GM23338 (cell line): Measurements from ENCODE around the gene PHYH. TPM values are rescaled to one million over a fixed set of nuclear protein-coding genes. Genes with fewer than 3 reads are reported as not detected.

ENCODE experiments used
- ATAC-seq: fragments of 200-7000 bp; cut with Tn5 transposase; 3 replicates; pipeline ENCODE4 v1.9.1; 2020
- DNase-seq: peaks from one replicate; pipeline ENCODE4 v3.0.0-alpha.2; 2015; ENCODE audit warnings: low spot score
- H2AFZ ChIP-seq: fragments of 200-600 bp; sonication (generic); 2 replicates; pipeline ENCODE4 v1.8.0; 2016; ENCODE audit warnings: antibody characterized with exemption, mild to moderate bottlenecking, moderate library complexity
- H3F3A ChIP-seq: fragments of 200-600 bp; sonication (generic); replicated peaks from 2 replicates; pipeline ENCODE4 v1.8.0; 2017; ENCODE audit warnings: antibody characterized with exemption, mixed run types, low read depth
- H3K27ac ChIP-seq: fragments of 200-600 bp; sonication (generic); 2 replicates; pipeline ENCODE4 v1.6.1; 2016; ENCODE audit warnings: low read depth
- H3K27me3 ChIP-seq: fragments of 200-600 bp; sonication (generic); 2 replicates; pipeline ENCODE4 v1.8.0; 2016; ENCODE audit warnings: mild to moderate bottlenecking, mixed run types, moderate library complexity; ENCODE audit not compliant: insufficient read depth
- H3K36me3 ChIP-seq: fragments of 200-600 bp; sonication (generic); 2 replicates; pipeline ENCODE4 v1.8.0; 2016; ENCODE audit warnings: mild to moderate bottlenecking; ENCODE audit not compliant: insufficient read depth
- H3K4me1 ChIP-seq: fragments of 200-600 bp; sonication (generic); 2 replicates; pipeline ENCODE4 v1.8.0; 2016; ENCODE audit warnings: mild to moderate bottlenecking, moderate library complexity; ENCODE audit not compliant: insufficient read depth
- H3K4me2 ChIP-seq: fragments of 200-600 bp; sonication (generic); 2 replicates; pipeline ENCODE4 v1.7.1; 2017; ENCODE audit warnings: mixed run types
- H3K4me3 ChIP-seq: fragments of 200-600 bp; sonication (generic); 2 replicates; pipeline ENCODE4 v1.6.1; 2016; ENCODE audit warnings: mixed run types
- H3K79me2 ChIP-seq: fragments of 200-600 bp; sonication (generic); replicated peaks from 2 replicates; pipeline ENCODE4 v1.8.0; 2017; ENCODE audit warnings: mild to moderate bottlenecking; ENCODE audit not compliant: insufficient read depth
- H3K9me2 ChIP-seq: fragments of 200-600 bp; sonication (generic); 2 replicates; pipeline ENCODE4 v1.8.0; 2017; ENCODE audit not compliant: insufficient read depth
- H4K20me1 ChIP-seq: fragments of 200-600 bp; sonication (generic); replicated peaks from 2 replicates; pipeline ENCODE4 v1.8.0; 2017; ENCODE audit warnings: mild to moderate bottlenecking; ENCODE audit not compliant: insufficient read depth
- H3K27ac Mint-ChIP-seq: 2 replicates; pipeline ENCODE4 v1.8.0; 2020; ENCODE audit warnings: inconsistent platforms, mild to moderate bottlenecking, moderate library complexity, mixed read lengths
- H3K27me3 Mint-ChIP-seq: 3 replicates; pipeline ENCODE4 v1.8.0; 2022; ENCODE audit warnings: low read depth, mild to moderate bottlenecking, moderate library complexity, mixed read lengths, inconsistent platforms; ENCODE audit not compliant: insufficient read depth, poor library complexity
- H3K36me3 Mint-ChIP-seq: 3 replicates; pipeline ENCODE4 v1.8.0; 2021; ENCODE audit warnings: low read depth, mild to moderate bottlenecking, inconsistent platforms, moderate library complexity, mixed read lengths
- H3K4me1 Mint-ChIP-seq: 3 replicates; pipeline ENCODE4 v1.8.0; 2020; ENCODE audit warnings: mild to moderate bottlenecking, inconsistent platforms, mixed read lengths
- H3K4me3 Mint-ChIP-seq: 3 replicates; pipeline ENCODE4 v1.8.0; 2021; ENCODE audit warnings: moderate library complexity, mild to moderate bottlenecking, inconsistent platforms, mixed read lengths
- H3K9me3 Mint-ChIP-seq: 3 replicates; pipeline ENCODE4 v1.8.0; 2020; ENCODE audit warnings: moderate library complexity, mild to moderate bottlenecking, inconsistent platforms, mixed read lengths
- CREB1 ChIP-seq: fragments of 250-450 bp; sonication (Bioruptor Pico); IDR thresholded peaks from 2 replicates; pipeline ENCODE4 v1.5.0; 2020; ENCODE audit warnings: low read depth, mild to moderate bottlenecking, moderate library complexity
- EZH2 ChIP-seq: fragments of 200-600 bp; sonication (generic); IDR thresholded peaks from one replicate; pipeline ENCODE4 v1.8.0; 2017; ENCODE audit warnings: antibody characterized with exemption, mild to moderate bottlenecking, low read depth; ENCODE audit not compliant: unreplicated experiment
- EZH2phosphoT487 ChIP-seq: fragments of 200-600 bp; sonication (generic); IDR thresholded peaks from one replicate; pipeline ENCODE4 v1.8.1; 2018; ENCODE audit warnings: antibody characterized with exemption; ENCODE audit not compliant: unreplicated experiment
- JUNB ChIP-seq: IDR thresholded peaks from one replicate; pipeline ENCODE4 v1.6.1; 2016; ENCODE audit warnings: antibody characterized with exemption; ENCODE audit not compliant: unreplicated experiment
- NANOG ChIP-seq: IDR thresholded peaks from 2 replicates; pipeline ENCODE4 v1.6.1; 2016; ENCODE audit warnings: antibody characterized with exemption, borderline replicate concordance
- POLR2AphosphoS5 ChIP-seq: IDR thresholded peaks from 2 replicates; pipeline ENCODE4 v1.6.1; 2016; ENCODE audit warnings: antibody characterized with exemption, low read depth
- STAT1 ChIP-seq: IDR thresholded peaks from one replicate; pipeline ENCODE4 v1.6.1; 2016; ENCODE audit warnings: antibody characterized with exemption; ENCODE audit not compliant: unreplicated experiment
- ZNF114 ChIP-seq: fragments of 250-450 bp; sonication (Bioruptor Pico); IDR thresholded peaks from 2 replicates; pipeline ENCODE4 v1.5.0; 2020; ENCODE audit warnings: mild to moderate bottlenecking, moderate library complexity
- ZNF331 ChIP-seq: fragments of 250-450 bp; sonication (Bioruptor Pico); IDR thresholded peaks from 2 replicates; pipeline ENCODE4 v1.5.0; 2020; ENCODE audit warnings: low read depth, mild to moderate bottlenecking, moderate library complexity
- polyA plus RNA-seq: library from polyadenylated mRNA; unstranded; fragments of >200 nt; fragmentation: Nextera tagmentation; extraction: Ambion mirVana; gene quantifications from 2 replicates; pipeline ENCODE4 v1.2.1, GENCODE V29; 2016
- total RNA-seq: library from RNA; depleted of rRNA; stranded (reverse); fragments of >200 nt; shearing (Covaris generic); gene quantifications from 2 replicates; pipeline ENCODE4 v1.2.3, GENCODE V29; 2014
- TF ChIP-seq, protein P1 (sequence below), 2 experiments: fragments of 200-600 bp in 1 of 2; sonication (generic) in 1 of 2; conservative IDR thresholded peaks; 2 replicates each; pipeline versions ENCODE4 v1.5.1 to v1.6.1; 2016 to 2017; ENCODE audit warnings: antibody characterized with exemption in 2 of 2, low read depth in 2 of 2, mild to moderate bottlenecking in 2 of 2, moderate library complexity in 1 of 2
- TF ChIP-seq, protein P2 (sequence below): IDR thresholded peaks from 2 replicates; pipeline ENCODE4 v1.6.1; 2016; ENCODE audit warnings: antibody characterized with exemption
- TF ChIP-seq, protein P3 (sequence below): IDR thresholded peaks from one replicate; pipeline ENCODE4 v1.6.1; 2018; ENCODE audit warnings: antibody characterized with exemption; ENCODE audit not compliant: unreplicated experiment
- TF ChIP-seq, protein P4 (sequence below): fragments of 250-450 bp; sonication (Bioruptor Pico); IDR thresholded peaks from 2 replicates; pipeline ENCODE4 v1.5.0; 2020; ENCODE audit warnings: mild to moderate bottlenecking, moderate library complexity

Gene PHYH
- total and polyA plus RNA-seq, 2 experiments from 2014 or later, result 10.9 to 29.8 TPM

DNA sequence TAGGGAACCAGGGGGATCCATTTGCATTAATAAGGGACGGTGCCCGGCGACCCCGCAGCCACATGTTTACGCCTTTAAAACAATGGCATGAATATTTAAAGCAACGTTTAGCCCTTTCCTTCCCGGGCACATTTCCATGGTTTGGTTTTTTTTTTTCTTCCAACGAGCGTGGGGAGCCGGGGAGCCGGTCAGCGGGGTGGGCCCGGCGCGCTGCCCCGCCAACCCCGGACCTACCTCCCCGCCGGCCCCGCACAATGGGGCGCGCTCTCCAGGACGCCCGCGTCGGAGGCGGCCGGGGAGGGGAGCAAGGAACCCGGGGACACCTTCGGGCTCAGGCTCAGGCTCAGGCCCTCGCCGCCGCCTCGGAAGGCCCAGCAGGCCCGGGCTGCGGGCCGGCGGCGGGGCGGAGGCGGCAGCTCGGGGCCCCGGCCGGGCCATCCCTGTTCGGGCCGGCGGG lies 47.2 kb upstream of the PHYH start:
- H2AFZ ChIP-seq, result no peak overlapping the region
- peak; percentile 55 for DNase-seq
- peak overlapping the region; percentile 97 for H3K27ac Mint-ChIP-seq
- H3K27ac ChIP-seq, result peak overlapping the region; percentile 89
- H3K36me3 Mint-ChIP-seq, result peaks cover 54% of the 10 kb centered on the region
- H4K20me1 ChIP-seq, result peaks cover 38% of the 10 kb centered on the region
- peaks cover 49% of the 10 kb centered on the region for H3K4me1 Mint-ChIP-seq
- H3K4me3 ChIP-seq, result peak overlapping the region; percentile 58
- no peaks in the 10 kb centered on the region; the same call in 1 of the 3 replicates for H3K9me3 Mint-ChIP-seq
- peak overlapping the region; percentile 89 for H3K4me3 Mint-ChIP-seq
- peaks cover 31% of the 10 kb centered on the region for H3K36me3 ChIP-seq
- H3K79me2 ChIP-seq, result peaks cover 51% of the 10 kb centered on the region
- peaks cover 38% of the 10 kb centered on the region for H3F3A ChIP-seq
- H3K4me2 ChIP-seq, result peak overlapping the region; percentile 76
- H3K27me3 Mint-ChIP-seq, result peaks cover 42% of the 10 kb centered on the region
- TF ChIP-seq NANOG (peak; percentile 59; the same call in 1 of the 2 replicates), CREB1 (CRISPR knock-in tag) (no peak), ZNF114 (CRISPR knock-in tag) (no peak), EZH2phosphoT487 (no peak), STAT1 (no peak), JUNB (no peak), POLR2AphosphoS5 (peak; percentile 63), EZH2 (no peak), ZNF331 (CRISPR knock-in tag) (no peak)
- TF ChIP-seq, protein P1, sequence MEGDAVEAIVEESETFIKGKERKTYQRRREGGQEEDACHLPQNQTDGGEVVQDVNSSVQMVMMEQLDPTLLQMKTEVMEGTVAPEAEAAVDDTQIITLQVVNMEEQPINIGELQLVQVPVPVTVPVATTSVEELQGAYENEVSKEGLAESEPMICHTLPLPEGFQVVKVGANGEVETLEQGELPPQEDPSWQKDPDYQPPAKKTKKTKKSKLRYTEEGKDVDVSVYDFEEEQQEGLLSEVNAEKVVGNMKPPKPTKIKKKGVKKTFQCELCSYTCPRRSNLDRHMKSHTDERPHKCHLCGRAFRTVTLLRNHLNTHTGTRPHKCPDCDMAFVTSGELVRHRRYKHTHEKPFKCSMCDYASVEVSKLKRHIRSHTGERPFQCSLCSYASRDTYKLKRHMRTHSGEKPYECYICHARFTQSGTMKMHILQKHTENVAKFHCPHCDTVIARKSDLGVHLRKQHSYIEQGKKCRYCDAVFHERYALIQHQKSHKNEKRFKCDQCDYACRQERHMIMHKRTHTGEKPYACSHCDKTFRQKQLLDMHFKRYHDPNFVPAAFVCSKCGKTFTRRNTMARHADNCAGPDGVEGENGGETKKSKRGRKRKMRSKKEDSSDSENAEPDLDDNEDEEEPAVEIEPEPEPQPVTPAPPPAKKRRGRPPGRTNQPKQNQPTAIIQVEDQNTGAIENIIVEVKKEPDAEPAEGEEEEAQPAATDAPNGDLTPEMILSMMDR (conservative IDR thresholded peaks at IDR 0.05; ENCODE audit: low read depth in 2 of 2), result no peak
- TF ChIP-seq, protein P2, sequence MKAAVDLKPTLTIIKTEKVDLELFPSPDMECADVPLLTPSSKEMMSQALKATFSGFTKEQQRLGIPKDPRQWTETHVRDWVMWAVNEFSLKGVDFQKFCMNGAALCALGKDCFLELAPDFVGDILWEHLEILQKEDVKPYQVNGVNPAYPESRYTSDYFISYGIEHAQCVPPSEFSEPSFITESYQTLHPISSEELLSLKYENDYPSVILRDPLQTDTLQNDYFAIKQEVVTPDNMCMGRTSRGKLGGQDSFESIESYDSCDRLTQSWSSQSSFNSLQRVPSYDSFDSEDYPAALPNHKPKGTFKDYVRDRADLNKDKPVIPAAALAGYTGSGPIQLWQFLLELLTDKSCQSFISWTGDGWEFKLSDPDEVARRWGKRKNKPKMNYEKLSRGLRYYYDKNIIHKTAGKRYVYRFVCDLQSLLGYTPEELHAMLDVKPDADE, result no peak
- TF ChIP-seq, protein P3, sequence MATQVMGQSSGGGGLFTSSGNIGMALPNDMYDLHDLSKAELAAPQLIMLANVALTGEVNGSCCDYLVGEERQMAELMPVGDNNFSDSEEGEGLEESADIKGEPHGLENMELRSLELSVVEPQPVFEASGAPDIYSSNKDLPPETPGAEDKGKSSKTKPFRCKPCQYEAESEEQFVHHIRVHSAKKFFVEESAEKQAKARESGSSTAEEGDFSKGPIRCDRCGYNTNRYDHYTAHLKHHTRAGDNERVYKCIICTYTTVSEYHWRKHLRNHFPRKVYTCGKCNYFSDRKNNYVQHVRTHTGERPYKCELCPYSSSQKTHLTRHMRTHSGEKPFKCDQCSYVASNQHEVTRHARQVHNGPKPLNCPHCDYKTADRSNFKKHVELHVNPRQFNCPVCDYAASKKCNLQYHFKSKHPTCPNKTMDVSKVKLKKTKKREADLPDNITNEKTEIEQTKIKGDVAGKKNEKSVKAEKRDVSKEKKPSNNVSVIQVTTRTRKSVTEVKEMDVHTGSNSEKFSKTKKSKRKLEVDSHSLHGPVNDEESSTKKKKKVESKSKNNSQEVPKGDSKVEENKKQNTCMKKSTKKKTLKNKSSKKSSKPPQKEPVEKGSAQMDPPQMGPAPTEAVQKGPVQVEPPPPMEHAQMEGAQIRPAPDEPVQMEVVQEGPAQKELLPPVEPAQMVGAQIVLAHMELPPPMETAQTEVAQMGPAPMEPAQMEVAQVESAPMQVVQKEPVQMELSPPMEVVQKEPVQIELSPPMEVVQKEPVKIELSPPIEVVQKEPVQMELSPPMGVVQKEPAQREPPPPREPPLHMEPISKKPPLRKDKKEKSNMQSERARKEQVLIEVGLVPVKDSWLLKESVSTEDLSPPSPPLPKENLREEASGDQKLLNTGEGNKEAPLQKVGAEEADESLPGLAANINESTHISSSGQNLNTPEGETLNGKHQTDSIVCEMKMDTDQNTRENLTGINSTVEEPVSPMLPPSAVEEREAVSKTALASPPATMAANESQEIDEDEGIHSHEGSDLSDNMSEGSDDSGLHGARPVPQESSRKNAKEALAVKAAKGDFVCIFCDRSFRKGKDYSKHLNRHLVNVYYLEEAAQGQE, result no peak
- TF ChIP-seq, protein P4, sequence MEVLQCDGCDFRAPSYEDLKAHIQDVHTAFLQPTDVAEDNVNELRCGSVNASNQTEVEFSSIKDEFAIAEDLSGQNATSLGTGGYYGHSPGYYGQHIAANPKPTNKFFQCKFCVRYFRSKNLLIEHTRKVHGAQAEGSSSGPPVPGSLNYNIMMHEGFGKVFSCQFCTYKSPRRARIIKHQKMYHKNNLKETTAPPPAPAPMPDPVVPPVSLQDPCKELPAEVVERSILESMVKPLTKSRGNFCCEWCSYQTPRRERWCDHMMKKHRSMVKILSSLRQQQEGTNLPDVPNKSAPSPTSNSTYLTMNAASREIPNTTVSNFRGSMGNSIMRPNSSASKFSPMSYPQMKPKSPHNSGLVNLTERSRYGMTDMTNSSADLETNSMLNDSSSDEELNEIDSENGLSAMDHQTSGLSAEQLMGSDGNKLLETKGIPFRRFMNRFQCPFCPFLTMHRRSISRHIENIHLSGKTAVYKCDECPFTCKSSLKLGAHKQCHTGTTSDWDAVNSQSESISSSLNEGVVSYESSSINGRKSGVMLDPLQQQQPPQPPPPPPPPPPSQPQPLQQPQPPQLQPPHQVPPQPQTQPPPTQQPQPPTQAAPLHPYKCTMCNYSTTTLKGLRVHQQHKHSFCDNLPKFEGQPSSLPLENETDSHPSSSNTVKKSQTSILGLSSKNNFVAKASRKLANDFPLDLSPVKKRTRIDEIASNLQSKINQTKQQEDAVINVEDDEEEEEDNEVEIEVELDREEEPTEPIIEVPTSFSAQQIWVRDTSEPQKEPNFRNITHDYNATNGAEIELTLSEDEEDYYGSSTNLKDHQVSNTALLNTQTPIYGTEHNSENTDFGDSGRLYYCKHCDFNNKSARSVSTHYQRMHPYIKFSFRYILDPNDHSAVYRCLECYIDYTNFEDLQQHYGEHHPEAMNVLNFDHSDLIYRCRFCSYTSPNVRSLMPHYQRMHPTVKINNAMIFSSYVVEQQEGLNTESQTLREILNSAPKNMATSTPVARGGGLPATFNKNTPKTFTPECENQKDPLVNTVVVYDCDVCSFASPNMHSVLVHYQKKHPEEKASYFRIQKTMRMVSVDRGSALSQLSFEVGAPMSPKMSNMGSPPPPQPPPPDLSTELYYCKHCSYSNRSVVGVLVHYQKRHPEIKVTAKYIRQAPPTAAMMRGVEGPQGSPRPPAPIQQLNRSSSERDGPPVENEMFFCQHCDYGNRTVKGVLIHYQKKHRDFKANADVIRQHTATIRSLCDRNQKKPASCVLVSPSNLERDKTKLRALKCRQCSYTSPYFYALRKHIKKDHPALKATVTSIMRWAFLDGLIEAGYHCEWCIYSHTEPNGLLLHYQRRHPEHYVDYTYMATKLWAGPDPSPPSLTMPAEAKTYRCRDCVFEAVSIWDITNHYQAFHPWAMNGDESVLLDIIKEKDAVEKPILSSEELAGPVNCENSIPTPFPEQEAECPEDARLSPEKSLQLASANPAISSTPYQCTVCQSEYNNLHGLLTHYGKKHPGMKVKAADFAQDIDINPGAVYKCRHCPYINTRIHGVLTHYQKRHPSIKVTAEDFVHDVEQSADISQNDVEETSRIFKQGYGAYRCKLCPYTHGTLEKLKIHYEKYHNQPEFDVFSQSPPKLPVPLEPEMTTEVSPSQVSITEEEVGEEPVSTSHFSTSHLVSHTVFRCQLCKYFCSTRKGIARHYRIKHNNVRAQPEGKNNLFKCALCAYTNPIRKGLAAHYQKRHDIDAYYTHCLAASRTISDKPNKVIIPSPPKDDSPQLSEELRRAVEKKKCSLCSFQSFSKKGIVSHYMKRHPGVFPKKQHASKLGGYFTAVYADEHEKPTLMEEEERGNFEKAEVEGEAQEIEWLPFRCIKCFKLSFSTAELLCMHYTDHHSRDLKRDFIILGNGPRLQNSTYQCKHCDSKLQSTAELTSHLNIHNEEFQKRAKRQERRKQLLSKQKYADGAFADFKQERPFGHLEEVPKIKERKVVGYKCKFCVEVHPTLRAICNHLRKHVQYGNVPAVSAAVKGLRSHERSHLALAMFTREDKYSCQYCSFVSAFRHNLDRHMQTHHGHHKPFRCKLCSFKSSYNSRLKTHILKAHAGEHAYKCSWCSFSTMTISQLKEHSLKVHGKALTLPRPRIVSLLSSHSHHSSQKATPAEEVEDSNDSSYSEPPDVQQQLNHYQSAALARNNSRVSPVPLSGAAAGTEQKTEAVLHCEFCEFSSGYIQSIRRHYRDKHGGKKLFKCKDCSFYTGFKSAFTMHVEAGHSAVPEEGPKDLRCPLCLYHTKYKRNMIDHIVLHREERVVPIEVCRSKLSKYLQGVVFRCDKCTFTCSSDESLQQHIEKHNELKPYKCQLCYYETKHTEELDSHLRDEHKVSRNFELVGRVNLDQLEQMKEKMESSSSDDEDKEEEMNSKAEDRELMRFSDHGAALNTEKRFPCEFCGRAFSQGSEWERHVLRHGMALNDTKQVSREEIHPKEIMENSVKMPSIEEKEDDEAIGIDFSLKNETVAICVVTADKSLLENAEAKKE (CRISPR knock-in tag), result no peak
- no peak for ATAC-seq
- no peaks in the 10 kb centered on the region for H3K9me2 ChIP-seq
- H3K27me3 ChIP-seq, result no peaks in the 10 kb centered on the region
- H3K4me1 ChIP-seq, result peaks cover 53% of the 10 kb centered on the region
